Natural killer cell (primary cell): ENCODE measurements around the gene ELOVL1. TPM values are rescaled to one million over a fixed set of nuclear protein-coding genes. Genes with fewer than 3 reads are reported as not detected.

Source experiments
- ATAC-seq, 3 donors: fragments of 150-1000 bp in 2 of 3; fragments of 200-7000 bp in 1 of 3; cut with Tn5 transposase; 1 replicate in 1 of 3; 2 replicates in 2 of 3; pipeline ENCODE4 v1.10.0; 2021; ENCODE audit warnings: mild to moderate bottlenecking in 2 of 3, moderate library complexity in 2 of 3
- DNase-seq, 2 donors: peaks; one replicate each; pipeline versions ENCODE4 v3.0.0 to v3.0.0-alpha.2; 2013 to 2021; ENCODE audit warnings: mixed read lengths in 1 of 2
- H3K27ac ChIP-seq: one replicate; pipeline ENCODE4 v1.5.1; 2013; ENCODE audit warnings: mild to moderate bottlenecking, low read length
- H3K27me3 ChIP-seq: one replicate; pipeline ENCODE4 v1.6.1; 2013; ENCODE audit warnings: low read length; ENCODE audit not compliant: control insufficient read depth, insufficient read depth
- H3K36me3 ChIP-seq: one replicate; pipeline ENCODE4 v1.6.1; 2013; ENCODE audit warnings: low read length; ENCODE audit not compliant: control insufficient read depth, insufficient read depth
- H3K4me1 ChIP-seq: one replicate; pipeline ENCODE4 v1.6.1; 2013; ENCODE audit warnings: low read length; ENCODE audit not compliant: control insufficient read depth, insufficient read depth
- H3K4me3 ChIP-seq: one replicate; pipeline ENCODE4 v1.5.1; 2013; ENCODE audit warnings: low read length
- H3K9me3 ChIP-seq: one replicate; pipeline ENCODE4 v1.6.1; 2013; ENCODE audit warnings: low read length; ENCODE audit not compliant: control insufficient read depth, insufficient read depth
- H3K27ac Mint-ChIP-seq, 2 donors: one replicate each; pipeline ENCODE4 v1.8.0; 2022; ENCODE audit warnings: mild to moderate bottlenecking in 2 of 2, mixed read lengths in 2 of 2, moderate library complexity in 1 of 2
- H3K27me3 Mint-ChIP-seq, 2 donors: one replicate each; pipeline ENCODE4 v1.8.0; 2022; ENCODE audit warnings: low read depth in 2 of 2, mixed read lengths in 2 of 2
- H3K36me3 Mint-ChIP-seq: one replicate; pipeline ENCODE4 v1.8.0; 2022; ENCODE audit warnings: mixed read lengths
- H3K4me1 Mint-ChIP-seq, 2 donors: one replicate each; pipeline ENCODE4 v1.8.0; 2022; ENCODE audit warnings: mixed read lengths in 2 of 2
- H3K4me3 Mint-ChIP-seq: one replicate; pipeline ENCODE4 v1.8.0; 2022; ENCODE audit warnings: mild to moderate bottlenecking, moderate library complexity, mixed read lengths
- H3K9me3 Mint-ChIP-seq, 2 donors: one replicate each; pipeline ENCODE4 v1.8.0; 2022; ENCODE audit warnings: mixed read lengths in 2 of 2
- CTCF ChIP-seq: fragments of 200-600 bp; IDR thresholded peaks from one replicate; pipeline ENCODE4 v1.8.0; 2022; ENCODE audit warnings: antibody characterized with exemption
- WGBS: methylation state at CpG from one replicate; pipeline ENCODE4 v1.1.7; 2013; ENCODE audit warnings: missing lambda C conversion rate; ENCODE audit not compliant: insufficient coverage; 5-methylcytosine and 5-hydroxymethylcytosine counted together
- intact Hi-C: fragments of 100-400 bp; cut with micrococcal nuclease; formaldehyde crosslinking; loops from one replicate; pipeline ENCODE4 v1.14.2; 2022
- total RNA-seq, 4 donors: library from RNA; stranded (reverse); fragments of 120-200 nt in 1 of 4; gene quantifications; one replicate each; pipeline versions ENCODE4 v1.2.3 to v1.2.4, GENCODE V29; 2013 to 2022

Gene ELOVL1
- total RNA-seq, 3 donors from 2014 or later (not counting 1 experiment from before 2014, with no cell fraction given), result 53.2 to 73.0 (median 67.5) TPM

- Mint-ChIP-seq H3K27me3 (no peaks in the 10 kb centered on the region), H3K36me3 (peaks cover 29% of the 10 kb centered on the region)
- intact Hi-C loops, result no loop called here
These were observed 14.4 kb upstream of the ELOVL1 start for GRCh38 chr1:43382027-43382779.

GRCh38 chr1:43381612-43382011 lies 13.8 kb upstream of the ELOVL1 start:
- H3K4me3 ChIP-seq, result no peak overlapping the region
- ATAC-seq (no peak), DNase-seq (no peak)
- 53% methylated on average over 3 of the region's 3 CpGs for WGBS
- H3K36me3 ChIP-seq, result peaks cover 43% of the 10 kb centered on the region
- no peaks in the 10 kb centered on the region for H3K27me3 ChIP-seq
- Mint-ChIP-seq H3K36me3 (peaks cover 23% of the 10 kb centered on the region), H3K4me3 (no peak overlapping the region), H3K27me3 (no peaks in the 10 kb centered on the region), H3K9me3 (no peaks in the 10 kb centered on the region), H3K27ac (peak overlapping the region; percentile 41 to 70), H3K4me1 (peaks cover 0 to 10% of the 10 kb centered on the region in 2 donors)
- no peaks in the 10 kb centered on the region for H3K9me3 ChIP-seq
- intact Hi-C loops, result no loop called here
- no peak for TF ChIP-seq CTCF
- peaks cover 3% of the 10 kb centered on the region for H3K4me1 ChIP-seq
- H3K27ac ChIP-seq, result no peak overlapping the region

More at GRCh38 chr1:43382027-43382779, 14.4 kb upstream of the ELOVL1 start:
- Histone ChIP-seq H3K27me3 (no peaks in the 10 kb centered on the region), H3K27ac (no peak overlapping the region), H3K9me3 (no peaks in the 10 kb centered on the region), H3K4me1 (peaks cover 3% of the 10 kb centered on the region), H3K4me3 (no peak overlapping the region), H3K36me3 (peaks cover 49% of the 10 kb centered on the region)
- WGBS, result 86% methylated on average over 6 of the region's 6 CpGs
- peak overlapping the region in 1 of 2 donors; percentile 70 for H3K27ac Mint-ChIP-seq
- H3K4me3 Mint-ChIP-seq, result no peak overlapping the region
- DNase-seq, result no peak
- ATAC-seq, result no peak
- H3K4me1 Mint-ChIP-seq, result peaks cover 2 to 14% of the 10 kb centered on the region in 2 donors
- H3K9me3 Mint-ChIP-seq, result no peaks in the 10 kb centered on the region
- no peak for TF ChIP-seq CTCF

DNA sequence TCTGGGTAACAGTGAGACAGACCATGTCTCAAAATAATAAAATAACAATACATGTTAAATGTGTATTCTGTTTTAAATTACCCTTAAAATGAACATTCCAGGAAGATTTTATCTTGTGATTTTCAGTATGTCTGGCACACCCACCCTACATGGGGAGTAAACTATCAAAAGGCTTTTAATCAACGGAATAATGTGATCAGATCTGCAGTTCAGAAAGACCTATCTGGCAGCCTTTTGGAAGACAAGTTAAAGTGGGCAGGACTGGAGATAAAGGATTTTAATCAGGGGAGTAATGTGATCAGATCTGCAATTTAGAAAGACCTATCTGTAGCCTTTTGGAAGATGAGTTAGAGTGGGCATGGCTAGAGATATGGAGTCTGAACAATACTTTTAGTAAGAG lies 11.7 kb upstream of the ELOVL1 start:
- Mint-ChIP-seq H3K27ac (no peak overlapping the region), H3K4me1 (peaks cover 0 to 10% of the 10 kb centered on the region in 2 donors), H3K4me3 (no peak overlapping the region), H3K36me3 (peaks cover 12% of the 10 kb centered on the region), H3K9me3 (no peaks in the 10 kb centered on the region), H3K27me3 (no peaks in the 10 kb centered on the region)
- Histone ChIP-seq H3K4me1 (peaks cover 3% of the 10 kb centered on the region), H3K27ac (no peak overlapping the region), H3K4me3 (no peak overlapping the region), H3K9me3 (no peaks in the 10 kb centered on the region), H3K27me3 (no peaks in the 10 kb centered on the region), H3K36me3 (peaks cover 21% of the 10 kb centered on the region)
- ATAC-seq, result no peak
- WGBS, result 100% methylated on average over 1 of the region's 1 CpG
- intact Hi-C loops, result no loop called here
- no peak for DNase-seq
- TF ChIP-seq CTCF, result no peak
